Tibial nerve (tissue), 4 donors: ENCODE data around the gene RALA.

Source experiments
- EP300 ChIP-seq, 2 donors: sonication (generic); formaldehyde crosslinking; IDR thresholded peaks; one replicate each; pipeline ENCODE4 v1.6.1; 2017; ENCODE audit warnings: antibody characterized with exemption in 2 of 2, mild to moderate bottlenecking in 1 of 2
- POLR2A ChIP-seq, 2 donors: fragments of 450-650 bp; IDR thresholded peaks; one replicate each; pipeline ENCODE4 v1.6.1; 2017; ENCODE audit warnings: antibody characterized with exemption in 2 of 2, mild to moderate bottlenecking in 2 of 2, moderate library complexity in 2 of 2
- TF ChIP-seq, protein P1 (sequence below), 5 experiments: fragments of 200-600 bp in 3 of 5; fragments of 450-650 bp in 2 of 5; sonication (generic) in 3 of 5; IDR thresholded peaks; one replicate each; pipeline ENCODE4 v1.5.1; 2016 to 2019; ENCODE audit warnings: antibody characterized with exemption in 5 of 5, mild to moderate bottlenecking in 3 of 5, moderate library complexity in 2 of 5

DNA sequence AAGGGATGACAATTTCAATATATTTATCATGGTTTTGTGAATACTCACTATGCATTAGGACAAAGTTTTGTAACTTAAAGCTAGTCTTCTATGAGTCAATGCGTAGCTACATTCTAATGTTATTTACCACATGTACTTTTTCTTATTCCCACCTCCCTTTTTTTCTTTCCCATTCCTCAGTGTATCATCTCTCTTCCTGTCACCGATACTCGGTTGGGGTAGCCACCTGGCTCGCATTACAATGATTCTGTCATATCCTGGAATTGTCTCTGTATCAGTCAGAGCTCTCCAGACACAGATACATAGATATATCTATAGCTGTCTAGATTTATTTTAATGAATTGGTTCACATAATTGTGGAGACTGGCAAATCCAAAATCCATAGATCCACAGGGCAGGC is 9.8 kb upstream of the RALA start:
- TF ChIP-seq, protein P1, sequence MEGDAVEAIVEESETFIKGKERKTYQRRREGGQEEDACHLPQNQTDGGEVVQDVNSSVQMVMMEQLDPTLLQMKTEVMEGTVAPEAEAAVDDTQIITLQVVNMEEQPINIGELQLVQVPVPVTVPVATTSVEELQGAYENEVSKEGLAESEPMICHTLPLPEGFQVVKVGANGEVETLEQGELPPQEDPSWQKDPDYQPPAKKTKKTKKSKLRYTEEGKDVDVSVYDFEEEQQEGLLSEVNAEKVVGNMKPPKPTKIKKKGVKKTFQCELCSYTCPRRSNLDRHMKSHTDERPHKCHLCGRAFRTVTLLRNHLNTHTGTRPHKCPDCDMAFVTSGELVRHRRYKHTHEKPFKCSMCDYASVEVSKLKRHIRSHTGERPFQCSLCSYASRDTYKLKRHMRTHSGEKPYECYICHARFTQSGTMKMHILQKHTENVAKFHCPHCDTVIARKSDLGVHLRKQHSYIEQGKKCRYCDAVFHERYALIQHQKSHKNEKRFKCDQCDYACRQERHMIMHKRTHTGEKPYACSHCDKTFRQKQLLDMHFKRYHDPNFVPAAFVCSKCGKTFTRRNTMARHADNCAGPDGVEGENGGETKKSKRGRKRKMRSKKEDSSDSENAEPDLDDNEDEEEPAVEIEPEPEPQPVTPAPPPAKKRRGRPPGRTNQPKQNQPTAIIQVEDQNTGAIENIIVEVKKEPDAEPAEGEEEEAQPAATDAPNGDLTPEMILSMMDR (IDR thresholded peaks at IDR 0.05): no peak
- TF ChIP-seq POLR2A (IDR thresholded peaks at IDR 0.05) (no peak), EP300 (IDR thresholded peaks at IDR 0.05) (no peak)
